Measurements from ENCODE around the gene TGFA.
"Not testable (repeated sequence)": the region's sequence is repeated elsewhere in the genome, so short reads cannot be mapped to it uniquely, and the experiment has no call there.

The TGFA gene

DNA sequence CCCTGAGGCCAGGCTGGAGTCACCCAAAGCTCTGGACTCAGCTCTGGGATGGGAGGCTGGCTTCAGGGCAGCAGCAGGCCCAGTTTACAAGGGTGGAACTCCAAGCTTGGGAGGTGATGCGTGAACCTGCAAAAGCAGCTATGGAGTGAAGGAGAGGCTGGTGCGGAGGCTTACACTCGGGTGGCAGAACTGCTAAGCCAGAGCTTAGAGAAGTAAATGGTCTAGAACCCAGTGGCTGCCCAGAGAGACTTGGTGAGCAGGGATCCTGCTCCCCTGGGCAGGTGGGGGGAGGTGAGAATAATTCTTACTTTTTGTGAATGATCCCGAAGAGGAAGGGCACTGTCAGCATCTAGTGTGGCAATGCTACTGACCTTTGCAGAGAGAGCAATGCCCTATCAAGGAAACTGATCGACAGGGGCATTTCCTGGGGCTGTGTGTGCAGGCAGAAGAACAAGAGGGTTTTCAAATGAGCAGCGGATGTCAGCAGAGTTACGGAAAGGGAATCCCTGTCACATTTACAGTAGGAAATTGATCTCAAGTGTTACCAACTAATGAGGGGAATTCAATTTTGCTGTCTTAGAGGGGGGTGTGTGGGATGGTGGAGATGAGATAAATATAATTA, 80.4 kb downstream of the TGFA start:
- Histone ChIP-seq H3K27me3 (ENCODE audit: control insufficient read depth, insufficient read depth, low read length) (peaks cover 5% of the 10 kb centered on the region; the same call in 1 of the 2 replicates), H3K27ac (ENCODE audit: low read depth, low read length) (no peak overlapping the region), H3K9me3 (ENCODE audit: control insufficient read depth, insufficient read depth, low read length) (no peaks in the 10 kb centered on the region), H3K4me3 (ENCODE audit: low read depth, low read length) (no peak overlapping the region), H3K36me3 (ENCODE audit: control insufficient read depth, insufficient read depth, low read length) (no peaks in the 10 kb centered on the region), H3K9ac (ENCODE audit: low read depth, low read length) (no peak overlapping the region), H3K4me1 (ENCODE audit: control insufficient read depth, insufficient read depth, low read length) (0 out of 2 replicates have a peak, but pooled peaks cover 6% of the 10 kb centered on the region)

DNA sequence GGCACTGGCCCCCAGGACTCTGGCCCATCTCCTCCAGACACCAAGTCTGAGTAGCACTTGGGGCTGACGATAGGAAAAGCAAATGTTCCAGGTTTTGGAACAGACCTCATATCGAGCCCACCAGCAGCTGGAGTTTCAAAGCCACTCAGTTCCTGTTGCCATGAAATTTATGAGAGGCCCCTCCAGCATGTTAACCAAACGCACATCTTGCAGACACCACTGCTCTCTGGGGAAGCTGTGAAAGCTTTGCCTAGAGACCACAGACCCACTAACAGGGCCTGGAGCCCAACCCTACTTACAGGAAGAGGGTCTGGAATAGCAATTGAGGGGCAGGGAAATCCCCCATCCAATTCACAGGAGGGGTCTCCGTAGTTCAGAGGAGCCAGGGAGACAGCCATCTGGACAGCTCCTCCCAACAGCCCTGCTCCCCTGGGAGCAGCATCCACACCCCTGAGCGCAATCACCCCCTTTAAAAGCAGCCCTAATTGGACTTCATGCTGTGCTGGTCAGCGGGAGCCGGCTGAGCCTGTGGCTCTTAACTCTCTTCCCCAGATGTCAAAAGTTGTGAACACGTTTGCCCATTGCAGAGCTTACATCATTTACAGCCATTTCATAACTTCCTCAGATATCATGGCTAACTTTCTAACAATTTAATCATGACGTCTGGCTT, 81.3 kb downstream of the TGFA start:
- peaks cover 5% of the 10 kb centered on the region; the same call in 1 of the 2 replicates for H3K27me3 ChIP-seq (ENCODE audit: control insufficient read depth, insufficient read depth, low read length)
- no peaks in the 10 kb centered on the region for H3K4me1 ChIP-seq (ENCODE audit: control insufficient read depth, insufficient read depth, low read length)
- no peak overlapping the region for H3K9ac ChIP-seq (ENCODE audit: low read depth, low read length)
- no peak overlapping the region for H3K4me3 ChIP-seq (ENCODE audit: low read depth, low read length)
- no peak overlapping the region for H3K27ac ChIP-seq (ENCODE audit: low read depth, low read length)
- no peaks in the 10 kb centered on the region for H3K36me3 ChIP-seq (ENCODE audit: control insufficient read depth, insufficient read depth, low read length)
- H3K9me3 ChIP-seq (ENCODE audit: control insufficient read depth, insufficient read depth, low read length) = no peaks in the 10 kb centered on the region

DNA sequence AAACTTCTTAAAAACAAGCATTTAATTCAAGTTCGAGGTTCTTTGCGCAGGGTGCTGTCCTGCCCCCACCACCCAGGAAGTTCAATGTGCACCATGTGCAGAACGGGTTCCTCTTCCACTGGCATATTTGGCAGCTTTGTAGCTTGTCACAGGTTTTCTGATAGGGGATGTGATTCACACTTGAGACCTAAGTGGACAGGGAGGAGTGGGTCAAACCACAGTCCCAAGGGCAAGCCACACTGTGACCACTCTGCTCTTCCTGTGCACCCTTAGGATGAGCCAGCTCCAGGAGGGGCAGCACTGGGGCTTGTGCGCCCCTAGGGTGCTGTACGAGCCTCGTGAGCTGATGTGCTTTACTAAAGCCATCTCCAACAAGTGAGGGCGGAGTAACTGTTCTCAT, 82.5 kb downstream of the TGFA start:
- Histone ChIP-seq H3K4me1 (ENCODE audit: control insufficient read depth, insufficient read depth, low read length) (no peaks in the 10 kb centered on the region), H3K36me3 (ENCODE audit: control insufficient read depth, insufficient read depth, low read length) (no peaks in the 10 kb centered on the region), H3K9me3 (ENCODE audit: control insufficient read depth, insufficient read depth, low read length) (no peaks in the 10 kb centered on the region), H3K4me3 (ENCODE audit: low read depth, low read length) (no peak overlapping the region), H3K27ac (ENCODE audit: low read depth, low read length) (no peak overlapping the region), H3K9ac (ENCODE audit: low read depth, low read length) (no peak overlapping the region), H3K27me3 (ENCODE audit: control insufficient read depth, insufficient read depth, low read length) (peaks cover 5% of the 10 kb centered on the region; the same call in 1 of the 2 replicates)

DNA sequence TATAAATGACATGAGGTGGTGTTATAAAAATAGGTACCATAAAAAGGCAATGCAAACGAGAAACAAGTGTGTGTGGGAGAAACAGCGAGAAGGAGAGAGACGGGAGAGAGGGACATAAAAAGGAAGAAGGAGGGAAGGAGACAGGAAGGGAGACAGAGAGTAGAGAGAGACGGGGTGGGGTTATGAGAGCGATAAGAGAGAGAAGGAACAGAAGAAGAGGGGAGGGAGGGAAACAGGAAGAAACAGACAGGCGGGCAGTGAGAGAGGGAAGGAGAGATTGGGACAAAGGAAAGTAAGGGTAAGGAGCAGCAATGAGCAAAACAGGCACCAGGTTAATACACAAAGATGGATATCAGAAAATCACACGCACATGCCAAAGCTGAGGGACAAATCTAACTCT, 83.7 kb downstream of the TGFA start:
- peaks cover 5% of the 10 kb centered on the region; the same call in 1 of the 2 replicates for H3K27me3 ChIP-seq (ENCODE audit: control insufficient read depth, insufficient read depth, low read length)
- no peaks in the 10 kb centered on the region for H3K9me3 ChIP-seq (ENCODE audit: control insufficient read depth, insufficient read depth, low read length)
- H3K9ac ChIP-seq (ENCODE audit: low read depth, low read length) = no peak overlapping the region
- H3K27ac ChIP-seq (ENCODE audit: low read depth, low read length) = no peak overlapping the region
- H3K4me1 ChIP-seq (ENCODE audit: control insufficient read depth, insufficient read depth, low read length) = no peaks in the 10 kb centered on the region
- H3K36me3 ChIP-seq (ENCODE audit: control insufficient read depth, insufficient read depth, low read length) = no peaks in the 10 kb centered on the region
- no peak overlapping the region for H3K4me3 ChIP-seq (ENCODE audit: low read depth, low read length)

DNA sequence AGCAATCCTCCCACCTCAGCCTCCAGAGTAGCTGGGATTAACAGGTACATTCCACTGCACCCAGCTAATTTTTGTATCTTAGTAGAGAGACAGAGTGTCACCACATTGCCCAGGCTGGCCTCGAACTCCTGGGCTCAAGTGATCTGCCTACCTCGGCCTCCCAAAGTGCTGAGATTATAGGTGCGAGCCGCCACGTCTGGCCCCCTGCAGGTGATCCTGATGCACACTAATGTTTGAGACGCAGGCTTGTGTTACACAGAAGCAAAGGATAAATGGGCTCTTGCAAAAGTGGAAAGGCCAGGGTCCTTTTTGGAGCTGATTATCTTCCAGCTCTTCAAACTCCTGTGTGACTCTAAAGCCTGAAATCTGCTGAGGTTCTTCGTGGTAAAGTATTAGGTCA, 84.2 kb downstream of the TGFA start:
- peaks cover 5% of the 10 kb centered on the region; the same call in 1 of the 2 replicates for H3K27me3 ChIP-seq (ENCODE audit: control insufficient read depth, insufficient read depth, low read length)
- no peak overlapping the region for H3K27ac ChIP-seq (ENCODE audit: low read depth, low read length)
- H3K36me3 ChIP-seq (ENCODE audit: control insufficient read depth, insufficient read depth, low read length) = no peaks in the 10 kb centered on the region
- no peaks in the 10 kb centered on the region for H3K4me1 ChIP-seq (ENCODE audit: control insufficient read depth, insufficient read depth, low read length)
- H3K4me3 ChIP-seq (ENCODE audit: low read depth, low read length) = no peak overlapping the region
- no peak overlapping the region for H3K9ac ChIP-seq (ENCODE audit: low read depth, low read length)
- no peaks in the 10 kb centered on the region for H3K9me3 ChIP-seq (ENCODE audit: control insufficient read depth, insufficient read depth, low read length)

DNA sequence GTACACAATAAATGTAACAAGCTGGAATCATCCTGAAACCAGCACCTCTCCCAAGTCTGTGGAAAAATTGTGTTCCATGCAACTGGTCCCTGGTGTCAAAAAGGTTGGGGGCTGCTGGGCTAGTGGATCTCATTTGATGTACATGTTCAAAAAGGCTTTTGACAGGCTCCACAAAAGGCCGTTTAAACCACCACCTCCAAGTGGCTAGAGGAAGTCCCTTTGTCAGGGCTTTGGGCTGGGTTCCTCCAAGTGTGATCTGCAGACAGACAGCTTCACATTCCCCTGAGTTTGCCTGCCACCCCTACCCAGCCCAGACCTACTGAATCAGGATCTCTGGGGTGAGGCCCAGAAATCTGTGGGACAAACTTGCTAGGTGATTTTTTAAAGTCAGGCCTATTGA, 84.7 kb downstream of the TGFA start:
- Histone ChIP-seq H3K27ac (ENCODE audit: low read depth, low read length) (no peak overlapping the region), H3K4me1 (ENCODE audit: control insufficient read depth, insufficient read depth, low read length) (no peaks in the 10 kb centered on the region), H3K36me3 (ENCODE audit: control insufficient read depth, insufficient read depth, low read length) (no peaks in the 10 kb centered on the region), H3K9me3 (ENCODE audit: control insufficient read depth, insufficient read depth, low read length) (no peaks in the 10 kb centered on the region), H3K27me3 (ENCODE audit: control insufficient read depth, insufficient read depth, low read length) (peaks cover 5% of the 10 kb centered on the region; the same call in 1 of the 2 replicates), H3K4me3 (ENCODE audit: low read depth, low read length) (no peak overlapping the region), H3K9ac (ENCODE audit: low read depth, low read length) (no peak overlapping the region)

DNA sequence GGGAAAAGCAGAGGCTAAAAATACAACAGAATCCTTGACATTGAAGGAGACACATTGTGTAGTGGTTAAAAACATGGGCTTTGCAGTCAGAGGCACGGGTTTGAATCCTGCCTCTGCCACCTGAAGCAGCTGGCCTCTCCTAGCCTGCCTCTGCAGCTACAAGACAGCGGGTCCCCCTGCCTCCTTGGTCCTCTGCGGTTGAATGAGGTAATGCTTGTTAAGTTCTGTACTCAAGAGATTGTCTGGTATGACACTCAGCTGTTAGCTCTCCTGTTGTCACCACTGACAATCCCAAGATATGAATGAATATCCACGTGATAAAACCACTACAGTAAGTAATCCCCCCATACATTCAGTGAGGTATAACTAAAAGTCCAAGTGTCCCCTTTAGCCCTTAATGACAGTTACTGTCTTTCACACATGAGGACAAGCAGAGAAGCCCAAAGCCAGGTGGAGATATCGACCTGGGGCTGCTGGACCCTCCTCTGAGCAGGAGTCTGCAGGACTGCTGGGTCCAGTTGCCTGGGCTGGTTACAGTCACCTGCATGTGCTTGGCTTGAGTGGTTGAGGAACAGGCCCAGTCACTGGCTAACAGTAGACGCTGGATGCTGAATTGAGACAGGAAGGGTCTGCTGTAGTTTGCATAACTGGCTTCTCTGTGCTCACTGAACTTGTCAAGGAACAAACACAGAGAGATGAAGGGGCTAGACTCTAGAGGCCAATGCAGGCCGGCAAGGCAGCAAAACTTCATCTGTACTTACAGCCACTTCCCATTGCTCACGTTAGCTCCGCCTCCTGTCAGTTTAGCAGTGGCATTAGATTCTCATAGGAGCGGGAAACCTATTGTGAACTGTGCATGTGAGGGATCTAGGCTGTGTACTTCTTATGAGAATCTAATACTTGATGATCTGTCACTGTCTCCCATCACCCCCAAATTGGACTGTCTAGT, 85.5 kb downstream of the TGFA start:
- H3K36me3 ChIP-seq (ENCODE audit: control insufficient read depth, insufficient read depth, low read length) = no peaks in the 10 kb centered on the region
- no peaks in the 10 kb centered on the region for H3K4me1 ChIP-seq (ENCODE audit: control insufficient read depth, insufficient read depth, low read length)
- peaks cover 5% of the 10 kb centered on the region; the same call in 1 of the 2 replicates for H3K27me3 ChIP-seq (ENCODE audit: control insufficient read depth, insufficient read depth, low read length)
- H3K9ac ChIP-seq (ENCODE audit: low read depth, low read length) = no peak overlapping the region
- no peak overlapping the region for H3K27ac ChIP-seq (ENCODE audit: low read depth, low read length)
- H3K9me3 ChIP-seq (ENCODE audit: control insufficient read depth, insufficient read depth, low read length) = no peaks in the 10 kb centered on the region
- no peak overlapping the region for H3K4me3 ChIP-seq (ENCODE audit: low read depth, low read length)

DNA sequence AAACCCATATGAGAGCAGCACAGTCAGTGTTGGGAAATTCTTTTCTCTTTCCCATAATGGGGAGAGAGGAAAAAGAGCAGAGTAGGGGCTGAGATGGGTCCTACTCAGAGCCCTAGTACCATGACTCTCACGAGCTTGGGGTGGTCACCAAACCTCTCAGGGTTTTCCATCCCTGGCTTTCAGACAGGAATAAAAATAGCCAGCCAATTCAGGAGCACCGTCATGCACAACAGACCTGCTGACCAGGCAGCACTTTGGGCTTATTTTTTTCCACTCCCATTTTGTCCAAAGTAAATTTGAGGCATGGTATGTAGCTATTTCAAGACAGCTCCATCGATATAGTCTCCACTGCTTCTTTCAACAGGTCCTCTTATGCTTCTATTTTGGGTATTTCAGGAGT, 86.4 kb downstream of the TGFA start:
- peaks cover 5% of the 10 kb centered on the region; the same call in 1 of the 2 replicates for H3K27me3 ChIP-seq (ENCODE audit: control insufficient read depth, insufficient read depth, low read length)
- H3K9ac ChIP-seq (ENCODE audit: low read depth, low read length) = no peak overlapping the region
- no peaks in the 10 kb centered on the region for H3K36me3 ChIP-seq (ENCODE audit: control insufficient read depth, insufficient read depth, low read length)

DNA sequence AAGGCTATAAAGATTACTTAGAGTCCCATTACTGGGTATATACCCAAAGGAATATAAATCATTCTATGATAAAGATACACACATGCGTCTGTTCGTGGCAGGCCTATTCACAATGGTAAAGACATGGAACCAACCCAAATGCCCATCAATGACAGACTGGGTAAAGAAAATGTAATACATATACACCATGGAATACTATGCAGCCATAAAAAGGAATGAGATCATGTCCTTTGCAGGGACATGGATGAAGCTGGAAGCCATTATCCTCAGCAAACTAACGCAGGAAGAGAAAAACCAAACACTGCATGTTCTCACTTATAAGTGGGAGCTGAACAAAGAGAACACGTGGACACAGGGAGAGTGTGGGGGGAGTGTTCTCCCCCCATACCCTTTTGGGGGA, 87.0 kb downstream of the TGFA start:
- H3K27ac ChIP-seq (ENCODE audit: low read depth, low read length); H3K36me3 ChIP-seq (ENCODE audit: control insufficient read depth, insufficient read depth, low read length); H3K4me3 ChIP-seq (ENCODE audit: low read depth, low read length); H3K9ac ChIP-seq (ENCODE audit: low read depth, low read length); H3K27me3 ChIP-seq (ENCODE audit: control insufficient read depth, insufficient read depth, low read length); H3K4me1 ChIP-seq (ENCODE audit: control insufficient read depth, insufficient read depth, low read length); H3K9me3 ChIP-seq (ENCODE audit: control insufficient read depth, insufficient read depth, low read length): not testable (repeated sequence)

More for the DNA sequence above, 86.4 kb downstream of the TGFA start:
- H3K27ac ChIP-seq (ENCODE audit: low read depth, low read length) = no peak overlapping the region
- no peak overlapping the region for H3K4me3 ChIP-seq (ENCODE audit: low read depth, low read length)
- H3K4me1 ChIP-seq (ENCODE audit: control insufficient read depth, insufficient read depth, low read length) = no peaks in the 10 kb centered on the region
- H3K9me3 ChIP-seq (ENCODE audit: control insufficient read depth, insufficient read depth, low read length) = no peaks in the 10 kb centered on the region

DNA sequence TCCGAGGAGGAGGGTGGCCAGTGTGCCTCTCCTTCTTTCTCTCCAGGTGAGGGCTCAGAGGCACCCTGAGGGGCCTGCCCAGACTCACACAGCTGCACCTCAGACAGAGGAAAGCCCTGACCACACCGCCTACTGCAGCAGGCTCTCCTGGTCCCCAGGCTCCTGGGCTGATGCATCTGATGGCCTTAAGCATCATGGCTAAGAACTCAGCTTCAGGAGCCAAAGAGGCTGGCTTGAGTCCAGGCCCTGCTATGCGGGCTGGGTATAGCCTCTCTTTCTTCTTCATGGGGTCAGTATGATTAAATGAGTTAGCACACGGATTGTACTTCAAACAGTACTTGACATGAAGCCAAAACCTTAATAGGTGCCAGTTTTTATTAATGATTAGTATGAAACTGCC, 89.6 kb downstream of the TGFA start:
- Histone ChIP-seq H3K27ac (ENCODE audit: low read depth, low read length) (no peak overlapping the region), H3K36me3 (ENCODE audit: control insufficient read depth, insufficient read depth, low read length) (no peaks in the 10 kb centered on the region), H3K9me3 (ENCODE audit: control insufficient read depth, insufficient read depth, low read length) (no peaks in the 10 kb centered on the region), H3K4me1 (ENCODE audit: control insufficient read depth, insufficient read depth, low read length) (peaks cover 16% of the 10 kb centered on the region), H3K9ac (ENCODE audit: low read depth, low read length) (no peak overlapping the region), H3K27me3 (ENCODE audit: control insufficient read depth, insufficient read depth, low read length) (no peaks in the 10 kb centered on the region; the same call in 1 of the 2 replicates), H3K4me3 (ENCODE audit: low read depth, low read length) (no peak overlapping the region)
